T47D (cell line): ENCODE data around the gene TSPAN17.

Experiments used
- DNase-seq, 2 experiments: peaks; one replicate each; pipeline versions ENCODE4 v3.0.0 to v3.0.0-alpha.2; 2011 to 2012; ENCODE audit warnings: low read depth in 1 of 2, low spot score in 1 of 2
- JUND ChIP-seq: IDR thresholded peaks from 2 replicates; pipeline ENCODE4 v1.6.1; 2012; ENCODE audit warnings: low read depth
- in situ Hi-C: cut with HindIII; loops from 2 replicates; pipeline ENCODE4 v1.10.0; 2016; ENCODE audit warnings: low sequenced_read_pairs, low pct_unique_long_range_greater_than_20kb

Gene TSPAN17

DNA sequence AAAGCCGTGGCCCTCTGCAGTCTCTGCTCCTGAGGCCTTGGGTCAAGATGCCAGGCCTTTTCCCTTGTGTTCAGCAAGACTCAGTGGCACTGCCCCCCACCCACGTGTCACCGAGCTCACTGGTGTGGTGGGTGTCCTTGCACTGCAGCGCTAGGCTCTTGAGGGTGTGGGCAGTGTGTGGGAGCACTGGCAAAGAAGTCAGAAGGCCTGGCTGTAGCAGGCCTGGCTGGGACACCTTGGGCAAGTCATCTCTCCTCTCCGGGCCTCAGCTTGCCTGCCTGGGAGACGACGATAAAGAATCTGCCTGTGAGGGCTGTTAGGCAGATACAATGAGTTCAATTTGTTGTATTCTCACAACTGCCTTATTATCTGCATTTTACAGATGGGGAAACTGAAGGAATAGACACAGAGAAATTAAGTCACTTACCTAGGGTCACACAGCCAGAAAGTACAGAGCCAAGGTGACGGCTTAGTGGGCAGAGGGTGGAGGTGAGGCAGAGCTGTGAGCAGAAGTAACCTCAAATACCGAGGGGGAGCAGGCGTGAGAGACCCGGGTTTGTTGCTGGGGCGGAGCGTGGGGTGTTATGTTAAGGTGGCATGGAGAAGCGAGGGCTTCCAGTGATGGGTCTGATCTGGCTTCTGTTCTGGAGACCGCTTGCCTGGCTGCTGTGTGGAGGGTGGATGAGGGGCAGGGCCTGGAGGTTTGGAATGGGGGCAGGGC is 1.4 kb downstream of the TSPAN17 start:
- no peak for TF ChIP-seq JUND
- in situ Hi-C loops = no loop called here

DNA sequence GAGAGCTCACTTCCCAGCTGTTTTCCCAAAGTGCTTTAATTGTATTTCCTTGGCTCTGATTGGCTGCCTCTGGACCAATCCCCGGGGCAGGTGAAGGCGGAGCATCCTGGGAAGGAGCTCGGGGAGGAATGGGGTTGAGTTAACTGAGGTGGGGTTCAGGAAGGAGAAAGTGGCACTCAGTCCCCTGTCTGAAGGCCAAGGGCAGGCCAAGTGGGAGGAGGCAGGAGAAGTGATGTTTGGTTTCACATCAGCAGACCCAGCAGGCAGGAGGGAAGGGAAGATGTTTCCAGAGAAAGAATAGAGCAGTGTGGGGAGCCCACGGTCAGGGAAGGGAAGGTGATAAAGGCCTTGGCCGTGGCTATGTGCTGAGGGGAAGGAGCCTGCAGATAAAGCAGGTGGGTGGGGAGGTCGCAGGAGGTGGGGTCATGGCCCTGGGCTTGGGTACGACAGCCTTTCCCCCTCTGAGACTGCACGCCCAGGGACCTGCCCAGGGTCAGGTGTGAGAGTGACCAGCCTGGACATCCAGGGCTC is 3.1 kb downstream of the TSPAN17 start:
- TF ChIP-seq JUND = no peak
- in situ Hi-C loops = no loop called here
- no peak for DNase-seq

More for the DNA sequence above, 1.4 kb downstream of the TSPAN17 start:
- DNase-seq = no peak

DNA sequence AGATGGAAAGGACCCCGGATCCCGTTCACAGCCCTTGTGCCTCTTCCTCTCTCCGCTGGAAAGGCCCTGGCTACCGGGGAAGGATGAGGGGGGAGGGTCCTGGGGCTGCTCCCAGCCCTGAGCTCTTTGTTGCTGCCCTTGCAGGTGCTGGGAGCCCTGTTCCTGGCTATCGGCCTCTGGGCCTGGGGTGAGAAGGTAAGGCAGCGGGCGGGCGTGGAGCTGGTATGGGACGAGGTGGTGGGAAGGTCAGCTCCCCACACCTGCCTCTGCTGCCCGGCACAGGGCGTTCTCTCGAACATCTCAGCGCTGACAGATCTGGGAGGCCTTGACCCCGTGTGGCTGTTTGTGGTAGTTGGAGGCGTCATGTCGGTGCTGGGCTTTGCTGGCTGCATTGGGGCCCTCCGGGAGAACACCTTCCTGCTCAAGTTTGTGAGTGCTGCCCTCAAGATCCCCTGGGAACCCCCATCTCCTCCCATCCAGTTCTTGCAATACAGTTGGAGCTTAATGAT is 4.2 kb downstream of the TSPAN17 start:
- in situ Hi-C loops = no loop called here
- no peak for DNase-seq

DNA sequence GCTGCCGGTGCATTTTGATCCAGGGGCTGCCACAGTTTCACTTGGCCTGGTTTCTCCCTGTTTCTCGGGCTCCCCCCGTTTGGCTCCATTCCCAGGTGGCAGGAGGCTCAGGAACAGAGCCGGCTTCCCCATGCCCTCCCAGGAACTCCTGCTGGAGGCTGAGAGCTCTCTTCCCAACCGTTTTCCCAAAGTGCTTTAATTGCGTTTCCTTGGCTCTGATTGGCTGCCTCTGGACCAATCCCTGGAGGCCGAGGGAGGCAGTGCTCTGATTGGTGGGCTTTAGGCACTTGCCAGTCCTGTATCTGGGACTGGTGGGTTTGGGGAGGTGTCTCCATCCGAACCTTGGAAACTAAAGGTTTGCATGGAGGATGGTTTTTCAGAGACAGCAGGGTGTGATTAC is 4.9 kb downstream of the TSPAN17 start:
- in situ Hi-C loops = no loop called here
- no peak for TF ChIP-seq JUND

More for the DNA sequence above, 4.2 kb downstream of the TSPAN17 start:
- no peak for TF ChIP-seq JUND

DNA sequence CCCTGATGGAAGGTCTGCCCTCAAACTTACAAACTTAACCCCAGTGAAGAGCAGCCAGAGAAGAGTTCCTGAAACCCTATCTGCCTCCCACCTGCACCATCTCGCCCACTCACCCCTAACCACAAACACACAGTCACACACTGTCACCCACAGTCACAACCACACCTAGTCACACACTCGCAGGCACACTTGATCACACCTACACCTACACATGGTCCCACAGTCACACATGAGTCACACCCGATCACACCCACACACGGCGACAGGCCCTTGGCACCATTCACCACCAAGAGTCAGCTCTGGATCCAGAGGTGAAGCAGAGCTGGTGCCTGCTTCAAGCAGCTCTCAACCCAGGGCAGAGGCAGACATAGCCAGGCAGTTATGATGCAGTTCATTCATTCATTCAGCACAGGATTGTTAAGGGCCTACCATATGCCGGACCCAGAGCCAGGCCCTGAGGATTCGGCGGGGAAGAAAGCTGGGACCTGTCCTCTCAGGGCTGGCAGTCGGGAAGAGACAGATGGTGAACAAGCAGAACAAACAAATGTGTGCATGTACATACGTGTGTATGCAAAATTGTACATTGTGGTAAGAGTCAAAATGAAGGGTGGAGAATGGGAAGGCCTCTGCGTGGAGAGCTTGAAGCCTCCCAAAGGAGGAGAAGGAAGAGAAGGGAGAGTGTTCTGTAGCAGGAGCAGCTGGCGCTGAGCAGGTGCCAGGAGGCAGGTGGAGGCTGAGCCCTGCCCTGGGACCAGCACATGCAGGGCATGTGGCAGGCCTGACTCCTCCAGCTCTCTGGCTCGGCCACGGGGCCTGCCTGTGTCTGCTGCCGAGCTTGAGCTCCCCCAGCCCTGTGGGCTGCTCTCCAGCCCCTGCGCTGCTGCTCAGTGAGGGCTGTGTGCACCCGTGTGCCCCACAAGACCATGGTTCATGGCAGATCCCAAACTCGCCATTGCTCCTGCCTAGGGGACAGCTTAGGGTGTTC is 6.4 kb downstream of the TSPAN17 start:
- no peak for TF ChIP-seq JUND
- in situ Hi-C loops = no loop called here
- DNase-seq = no peak

More for the DNA sequence above, 4.9 kb downstream of the TSPAN17 start:
- DNase-seq = peak in 1 of 2 experiments; percentile 47

DNA sequence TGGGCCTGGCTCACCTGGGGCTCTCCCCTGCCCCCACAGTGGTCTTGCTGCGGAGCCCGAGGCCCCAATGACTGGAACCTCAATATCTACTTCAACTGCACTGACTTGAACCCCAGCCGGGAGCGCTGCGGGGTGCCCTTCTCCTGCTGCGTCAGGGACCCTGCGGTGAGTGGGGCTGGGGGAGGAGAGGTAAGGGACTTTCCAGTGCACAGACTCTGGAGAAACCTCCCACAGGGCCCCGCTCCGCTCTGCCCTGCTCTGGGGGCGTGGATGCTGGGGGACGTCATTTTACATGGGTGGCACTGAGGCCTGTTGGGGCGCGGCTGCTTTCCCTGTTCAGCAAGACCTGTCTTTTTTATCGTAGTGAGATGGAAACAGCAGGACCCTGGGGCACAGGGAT is 7.6 kb downstream of the TSPAN17 start:
- no peak for DNase-seq
- TF ChIP-seq JUND = no peak
- in situ Hi-C loops = no loop called here

DNA sequence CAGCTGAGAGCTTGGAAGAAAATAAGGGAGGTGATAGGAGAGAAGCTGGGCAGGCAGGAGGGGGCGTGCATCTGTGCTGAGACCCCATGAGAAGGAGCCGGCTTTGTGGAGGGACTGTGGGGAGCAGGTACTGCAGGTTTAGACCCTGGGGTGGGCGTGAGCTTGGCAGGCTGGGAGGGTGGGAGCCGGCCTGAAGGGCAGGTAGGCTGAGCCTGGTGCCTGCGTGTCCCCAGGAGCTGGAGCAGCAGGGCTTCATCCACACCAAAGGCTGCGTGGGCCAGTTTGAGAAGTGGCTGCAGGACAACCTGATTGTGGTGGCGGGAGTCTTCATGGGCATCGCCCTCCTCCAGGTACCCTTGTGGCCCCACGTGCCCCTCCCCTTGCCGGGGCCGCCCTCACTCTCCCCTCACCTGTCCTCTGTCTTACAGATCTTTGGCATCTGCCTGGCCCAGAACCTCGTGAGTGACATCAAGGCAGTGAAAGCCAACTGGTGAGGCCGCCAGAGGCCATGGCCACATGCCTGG is 9.2 kb downstream of the TSPAN17 start:
- no peak for DNase-seq
- TF ChIP-seq JUND = no peak
- in situ Hi-C loops = no loop called here

DNA sequence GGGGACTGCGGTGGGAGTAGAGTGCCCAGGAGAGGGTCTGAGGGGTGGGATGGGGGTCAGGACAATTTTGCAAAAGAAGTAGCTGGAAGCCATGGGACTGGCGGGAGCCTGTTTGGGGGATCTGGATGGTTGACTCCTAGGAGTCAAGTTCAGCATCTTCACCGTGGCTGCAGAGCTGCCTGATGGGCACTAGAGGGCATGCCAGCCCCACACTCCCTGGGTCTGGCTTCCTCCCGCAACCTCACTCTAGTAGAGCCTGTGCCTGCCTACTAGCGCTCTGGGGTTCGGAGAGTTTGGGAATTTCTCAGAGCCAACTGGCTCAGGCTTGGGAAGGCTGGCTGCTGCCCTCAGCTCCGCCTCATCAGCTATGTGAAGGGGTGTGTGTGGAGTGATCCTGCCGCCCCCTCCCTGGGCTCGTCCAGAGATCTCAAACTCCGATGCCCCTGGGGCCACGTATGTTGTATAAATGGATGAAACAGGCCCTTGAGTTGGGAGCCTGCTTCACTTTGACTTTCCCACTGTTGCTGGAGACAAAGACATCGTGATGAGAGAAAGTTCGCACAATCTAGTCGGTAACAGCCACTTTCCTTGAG is 10.8 kb downstream of the TSPAN17 start:
- in situ Hi-C loops = no loop called here
- peak; percentile 77 to 80 for DNase-seq
- TF ChIP-seq JUND = no peak

DNA sequence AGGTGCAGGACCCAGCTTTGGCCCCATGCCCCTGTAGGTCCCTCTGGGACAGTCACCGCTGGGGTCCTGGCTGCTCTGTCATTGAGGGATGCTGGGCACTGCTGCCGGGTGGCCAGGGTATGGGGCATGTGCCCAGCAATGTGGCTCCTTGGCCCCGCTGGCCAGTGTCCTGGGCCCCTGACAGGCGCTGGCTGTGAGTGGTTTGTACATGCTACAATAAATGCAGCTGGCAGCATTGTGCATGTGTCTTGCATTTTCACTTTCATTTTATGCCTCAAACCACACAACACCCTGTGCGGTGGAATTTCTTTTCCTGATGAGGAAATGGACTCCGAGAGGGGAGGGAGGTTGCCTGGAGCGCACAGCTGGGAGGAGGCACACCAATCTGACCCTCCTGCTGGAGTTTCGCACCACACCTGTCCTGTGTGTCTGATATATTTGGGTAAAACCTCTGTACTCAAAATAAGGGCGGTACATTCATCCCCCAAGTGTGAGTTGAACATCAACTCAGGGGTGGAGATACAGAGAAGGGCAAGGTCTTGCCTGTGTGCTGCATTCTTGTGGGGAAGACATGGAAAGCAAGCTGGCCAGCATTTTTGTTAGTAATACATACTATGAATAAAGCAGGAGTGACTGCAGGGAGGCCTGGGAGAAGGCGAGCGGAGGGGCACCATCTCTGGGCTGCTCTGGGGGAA is 11.7 kb downstream of the TSPAN17 start:
- in situ Hi-C loops = no loop called here
- no peak for TF ChIP-seq JUND
- DNase-seq = no peak

DNA sequence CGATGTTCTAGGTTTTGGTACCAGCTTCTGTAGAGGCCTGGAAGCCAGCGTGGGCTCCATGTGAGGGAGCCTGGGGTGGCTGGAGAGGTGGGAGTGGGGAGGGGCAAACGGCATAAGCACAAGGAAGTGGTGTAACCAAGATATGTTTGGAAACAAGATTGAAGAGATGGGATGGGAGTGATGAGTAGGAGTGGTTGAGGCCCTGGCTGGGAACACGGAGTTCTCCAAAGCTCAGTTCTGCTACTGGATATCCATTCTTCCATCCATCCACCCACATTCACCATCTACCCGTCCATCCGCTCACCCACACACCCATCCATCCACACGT is 12.2 kb downstream of the TSPAN17 start:
- in situ Hi-C loops = no loop called here
- no peak for TF ChIP-seq JUND
- DNase-seq = no peak

DNA sequence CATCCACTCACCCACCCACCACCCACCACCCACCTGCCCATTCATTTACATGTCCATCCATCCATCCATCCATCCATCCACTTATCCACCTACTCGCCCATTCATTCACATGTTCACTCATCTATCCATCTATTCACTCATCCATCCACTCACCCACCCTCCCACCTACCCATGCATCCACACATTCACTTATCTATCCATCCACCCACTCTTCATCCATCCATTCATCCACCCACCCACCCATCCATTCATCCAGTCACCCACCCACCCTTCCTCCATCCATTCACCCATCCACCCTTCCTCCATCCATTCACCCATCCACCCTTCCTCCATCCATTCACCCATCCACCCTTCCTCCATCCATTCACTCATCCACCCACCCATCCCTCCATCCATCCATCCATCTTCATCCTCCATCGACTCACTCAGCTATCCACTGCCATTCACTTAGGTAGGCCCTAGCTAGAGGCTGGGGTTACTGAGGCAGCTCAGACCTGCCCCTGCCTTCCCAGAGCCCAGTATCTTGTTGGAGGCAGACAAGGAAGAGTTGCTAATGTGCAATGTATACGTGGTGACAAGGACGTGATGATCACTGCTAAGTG is 12.7 kb downstream of the TSPAN17 start:
- DNase-seq = no peak
- no peak for TF ChIP-seq JUND
- in situ Hi-C loops = no loop called here

DNA sequence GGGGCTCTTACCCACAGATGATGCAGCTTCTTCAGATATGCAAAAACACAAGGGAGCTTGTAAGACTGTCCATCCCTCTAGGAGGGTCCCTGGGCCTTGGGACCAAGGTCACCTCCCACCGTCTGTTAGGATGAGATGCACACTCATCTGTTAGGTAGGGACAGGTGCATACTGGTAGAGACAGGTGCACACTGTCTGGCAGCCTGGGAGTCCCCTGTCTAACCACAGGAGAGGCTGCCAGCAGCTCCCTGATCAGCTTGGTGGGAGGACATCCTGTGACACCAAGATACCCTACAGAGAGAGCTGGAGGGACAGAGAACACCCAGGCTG is 13.2 kb downstream of the TSPAN17 start:
- no peak for TF ChIP-seq JUND
- in situ Hi-C loops = no loop called here
- no peak for DNase-seq
